K562 (cell line): ENCODE data around the gene PLOD1. TPM values are rescaled to one million over a fixed set of nuclear protein-coding genes. Genes with fewer than 3 reads are reported as not detected.

Experiments
- ETS2 ChIP-seq: IDR thresholded peaks from 2 replicates; pipeline ENCODE4 v1.6.1; 2016; ENCODE audit warnings: borderline replicate concordance, missing genetic modification characterization, mild to moderate bottlenecking, moderate library complexity, missing compliant biosample characterization; ENCODE audit not compliant: poor library complexity, severe bottlenecking
- ETV1 ChIP-seq: fragments of 450-650 bp; conservative IDR thresholded peaks from 2 replicates; pipeline ENCODE4 v1.6.1; 2016; ENCODE audit warnings: missing genetic modification characterization, control low read depth, low read depth, missing compliant biosample characterization
- FOXA3 ChIP-seq, 2 experiments: fragments of 450-650 bp in 1 of 2; sonication (generic) in 1 of 2; formaldehyde crosslinking; IDR thresholded peaks in 1 of 2; conservative IDR thresholded peaks in 1 of 2; 2 replicates each; pipeline versions ENCODE4 v1.4.0 to v1.8.0; 2020 to 2022; ENCODE audit warnings: mild to moderate bottlenecking in 2 of 2, missing genetic modification reagents in 1 of 2
- FOXM1 ChIP-seq, 2 experiments: fragments of 450-650 bp in 1 of 2; sonication (generic) in 1 of 2; formaldehyde crosslinking in 1 of 2; IDR thresholded peaks; 2 replicates each; pipeline versions ENCODE4 v1.6.1 to v1.9.0; 2017 to 2022; ENCODE audit warnings: low read depth in 2 of 2, mild to moderate bottlenecking in 2 of 2, missing genetic modification reagents in 1 of 2, moderate library complexity in 1 of 2
- GATA2 ChIP-seq: sonication (generic); formaldehyde crosslinking; IDR thresholded peaks from 2 replicates; pipeline ENCODE4 v1.4.0; 2020; ENCODE audit warnings: mild to moderate bottlenecking, missing genetic modification reagents
- NONO ChIP-seq, 2 experiments: fragments of 200-400 bp in 1 of 2; fragments of 450-650 bp in 1 of 2; formaldehyde crosslinking in 1 of 2; IDR thresholded peaks; 2 replicates each; pipeline ENCODE4 v1.6.1; 2017; ENCODE audit warnings: low read depth in 2 of 2, mild to moderate bottlenecking in 2 of 2, moderate library complexity in 2 of 2, low read length in 1 of 2
- NUFIP1 ChIP-seq: fragments of 450-650 bp; IDR thresholded peaks from 2 replicates; pipeline ENCODE4 v1.6.1; 2018; ENCODE audit not compliant: partially characterized antibody
- POLR2B ChIP-seq: fragments of 450-650 bp; IDR thresholded peaks from 2 replicates; pipeline ENCODE4 v1.6.1; 2018; ENCODE audit warnings: low read depth; ENCODE audit not compliant: partially characterized antibody
- RBM17 ChIP-seq: fragments of 200-400 bp; formaldehyde crosslinking; IDR thresholded peaks from 2 replicates; pipeline ENCODE4 v1.6.1; 2017; ENCODE audit warnings: low read depth, mild to moderate bottlenecking, low read length, borderline replicate concordance
- RBM34 ChIP-seq: fragments of 200-400 bp; formaldehyde crosslinking; IDR thresholded peaks from 2 replicates; pipeline ENCODE4 v1.6.1; 2018; ENCODE audit warnings: low read length, borderline replicate concordance; ENCODE audit not compliant: insufficient read depth
- TBP ChIP-seq: optimal IDR thresholded peaks from 2 replicates; pipeline ENCODE3; 2011; ENCODE audit warnings: low read depth, low read length, improper control_type of control experiment
- ZHX1 ChIP-seq: fragments of 150-350 bp; conservative IDR thresholded peaks from 2 replicates; pipeline ENCODE4 v1.6.1; 2014; ENCODE audit warnings: low read length
- ZNF311 ChIP-seq: fragments of 250-450 bp; sonication (Bioruptor Pico); IDR thresholded peaks from 2 replicates; pipeline ENCODE4 v1.4.0; 2020; ENCODE audit warnings: mild to moderate bottlenecking, moderate library complexity
- ZNF609 ChIP-seq: sonication (generic); formaldehyde crosslinking; IDR thresholded peaks from 2 replicates; pipeline ENCODE4 v1.8.1; 2023; ENCODE audit warnings: missing genetic modification reagents, mild to moderate bottlenecking, borderline replicate concordance
- polyA plus RNA-seq, 8 experiments: library from polyadenylated mRNA; depleted of rRNA in 4 of 8; stranded (reverse) in 5 of 8; unstranded in 3 of 8; fragments of >200 nt; fragmentation: Nextera tagmentation in 2 of 8; fragmentation: Illumina TruSeq in 1 of 8; extraction: Ambion mirVana in 2 of 8; extraction: Trizol in 1 of 8; gene quantifications; 2 replicates each; pipeline versions ENCODE4 v1.2.1 to v1.2.3, GENCODE V29; 2011 to 2014; ENCODE audit warnings: inconsistent platforms in 1 of 8, missing spikeins in 1 of 8
- total RNA-seq, 7 experiments: library from RNA; depleted of rRNA in 6 of 7; stranded (reverse); fragments of >200 nt in 6 of 7; fragmentation: Illumina TruSeq in 2 of 7; extraction: Trizol in 2 of 7; gene quantifications; 2 replicates each; pipeline versions ENCODE4 v1.2.1 to v1.2.3, GENCODE V29; 2011 to 2021; ENCODE audit warnings: low replicate concordance in 1 of 7
- TF ChIP-seq, protein P1 (sequence below), 2 experiments: fragments of 250-450 bp in 1 of 2; fragments of 450-650 bp in 1 of 2; sonication (Bioruptor Pico) in 1 of 2; IDR thresholded peaks; 2 replicates each; pipeline versions ENCODE4 v1.6.1 to v1.8.0; 2016 to 2021; ENCODE audit warnings: mild to moderate bottlenecking in 2 of 2, moderate library complexity in 2 of 2, missing compliant biosample characterization in 1 of 2, missing genetic modification characterization in 1 of 2

Gene PLOD1
- total and polyA plus RNA-seq, 9 of the 15 experiments (the other 6 are each of a cell fraction or from before 2014, with no cell fraction given), result 16.6 to 90.8 (median 52.7) TPM

DNA sequence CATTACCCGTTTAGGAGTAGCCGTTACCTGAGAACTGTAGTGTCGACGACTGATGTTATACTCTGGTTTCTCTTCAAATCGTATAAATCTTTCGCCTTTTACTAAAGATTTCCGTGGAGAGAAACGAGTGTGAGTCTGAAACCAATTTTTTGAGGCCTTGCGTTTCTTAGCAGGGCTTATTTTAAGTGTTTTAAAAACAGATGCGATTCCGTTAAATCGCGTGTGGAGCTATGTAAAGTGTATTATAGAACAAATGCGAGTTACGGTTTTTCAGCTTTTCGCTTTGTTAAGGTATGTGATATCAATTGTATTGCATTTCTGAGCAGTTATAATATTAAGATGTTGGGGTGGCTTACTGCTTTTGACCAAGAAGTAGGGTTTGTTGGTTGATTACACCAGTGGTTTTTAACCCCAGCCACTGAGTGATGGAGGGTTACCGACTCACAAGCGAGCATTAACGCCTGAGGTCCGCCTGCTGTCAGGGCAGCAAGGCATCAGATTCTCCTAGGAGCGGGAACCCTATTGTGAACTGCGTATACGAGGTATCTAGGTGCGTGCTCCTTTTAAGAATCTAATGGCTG, 26.3 kb upstream of the PLOD1 start (continued):
- TF ChIP-seq NONO (IDR thresholded peaks at IDR 0.05; ENCODE audit: low read depth in 2 of 2, low read length in 1 of 2) (peak; percentile 76 to 95; a peak in 3 of 4 replicates), ZNF311 (no peak), FOXM1 (IDR thresholded peaks at IDR 0.05; ENCODE audit: low read depth) (0 out of 2 replicates have a peak, but pooled peaks have one; percentile 9), FOXM1 (CRISPR knock-in tag; IDR thresholded peaks at IDR 0.05; ENCODE audit: low read depth) (peak; percentile 94; the same call in 1 of the 2 replicates), ETV1 (tag) (peak; percentile 70), ZHX1 (peak; percentile 98), RBM34 (no peak), RBM17 (no peak), ETS2 (no peak), TBP (no peak), ZNF609 (CRISPR knock-in tag) (peak; percentile 99), FOXA3 (CRISPR knock-in tag; conservative IDR thresholded peaks at IDR 0.05 in 1 of 2, IDR thresholded peaks at IDR 0.05 in 1 of 2) (peak; percentile 78 to 90), GATA2 (CRISPR knock-in tag) (peak; percentile 40; the same call in 1 of the 2 replicates), NUFIP1 (peak; percentile 98), POLR2B (peak; percentile 100)
- TF ChIP-seq, protein P1, sequence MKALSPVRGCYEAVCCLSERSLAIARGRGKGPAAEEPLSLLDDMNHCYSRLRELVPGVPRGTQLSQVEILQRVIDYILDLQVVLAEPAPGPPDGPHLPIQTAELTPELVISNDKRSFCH (CRISPR knock-in tag; IDR thresholded peaks at IDR 0.05), result 0 out of 2 replicates have a peak, but pooled peaks have one; percentile 54
- TF ChIP-seq, protein P1 (tag; IDR thresholded peaks at IDR 0.05), result peak; percentile 92
